OCI-LY1 (cell line): ENCODE data around the gene SDHAF3.

Experiments
- H2AFZ ChIP-seq: fragments of 200-600 bp; sonication (generic), shearing (Covaris generic); 2 replicates; pipeline ENCODE4 v1.6.0; 2014; ENCODE audit warnings: antibody characterized with exemption, mild to moderate bottlenecking, low read length
- H3F3A ChIP-seq: fragments of 200-600 bp; sonication (generic), shearing (Covaris generic); 2 replicates; pipeline ENCODE4 v1.6.0; 2014; ENCODE audit warnings: mild to moderate bottlenecking, antibody characterized with exemption, low read length, moderate library complexity; ENCODE audit not compliant: insufficient read depth
- H3K27ac ChIP-seq: fragments of 200-600 bp; sonication (generic); 2 replicates; pipeline ENCODE4 v1.5.1; 2014; ENCODE audit warnings: low read length, mixed run types, mild to moderate bottlenecking, low read depth; ENCODE audit not compliant: poor library complexity, severe bottlenecking
- H3K27me3 ChIP-seq: fragments of 200-600 bp; sonication (generic); 2 replicates; pipeline ENCODE4 v1.6.0; 2014; ENCODE audit warnings: antibody characterized with exemption, mild to moderate bottlenecking, low read length, moderate library complexity; ENCODE audit not compliant: insufficient read depth
- H3K36me3 ChIP-seq: fragments of 200-600 bp; sonication (generic); 2 replicates; pipeline ENCODE4 v1.6.1; 2014; ENCODE audit warnings: mild to moderate bottlenecking, antibody characterized with exemption, low read length, moderate library complexity, mixed read lengths; ENCODE audit not compliant: insufficient read depth
- H3K4me1 ChIP-seq: fragments of 200-600 bp; sonication (generic); 2 replicates; pipeline ENCODE4 v1.5.1; 2014; ENCODE audit warnings: mild to moderate bottlenecking, low read length, moderate library complexity; ENCODE audit not compliant: insufficient read depth, severe bottlenecking
- H3K4me2 ChIP-seq: fragments of 200-600 bp; sonication (generic), shearing (Covaris generic); 2 replicates; pipeline ENCODE4 v1.6.1; 2014; ENCODE audit warnings: low read length
- H3K4me3 ChIP-seq: fragments of 200-600 bp; sonication (generic); 2 replicates; pipeline ENCODE4 v1.5.1; 2014; ENCODE audit warnings: low read length, low read depth, mild to moderate bottlenecking, mixed read lengths; ENCODE audit not compliant: poor library complexity, severe bottlenecking
- H3K79me2 ChIP-seq: fragments of 200-600 bp; shearing (Covaris generic); 2 replicates; pipeline ENCODE4 v1.6.1; 2016; ENCODE audit warnings: mixed run types, low read length, mixed read lengths; ENCODE audit not compliant: insufficient read depth
- H3K9ac ChIP-seq: fragments of 200-600 bp; sonication (generic), shearing (Covaris generic); 2 replicates; pipeline ENCODE4 v1.6.1; 2014; ENCODE audit warnings: mild to moderate bottlenecking, low read length, mixed read lengths
- H3K9me2 ChIP-seq: fragments of 200-600 bp; sonication (generic), shearing (Covaris generic); 2 replicates; pipeline ENCODE4 v1.6.1; 2014; ENCODE audit warnings: low read depth, mild to moderate bottlenecking, low read length, mixed read lengths
- H3K9me3 ChIP-seq: fragments of 200-600 bp; shearing (Covaris generic); 2 replicates; pipeline ENCODE4 v1.6.1; 2014; ENCODE audit warnings: low read length, mixed read lengths
- H4K20me1 ChIP-seq: fragments of 200-600 bp; sonication (generic), shearing (Covaris generic); 2 replicates; pipeline ENCODE4 v1.6.0; 2016; ENCODE audit warnings: mild to moderate bottlenecking, low read length; ENCODE audit not compliant: insufficient read depth
- CTCF ChIP-seq: fragments of 200-600 bp; sonication (generic), shearing (Covaris generic); IDR thresholded peaks from 2 replicates; pipeline ENCODE4 v1.5.1; 2017; ENCODE audit warnings: mild to moderate bottlenecking, antibody characterized with exemption, low read length, moderate library complexity, mixed read lengths
- EZH2 ChIP-seq: fragments of 200-600 bp; sonication (generic), shearing (Covaris generic); IDR thresholded peaks from 2 replicates; pipeline ENCODE4 v1.8.0; 2017; ENCODE audit warnings: borderline replicate concordance, mixed run types, mild to moderate bottlenecking, antibody characterized with exemption, low read length, moderate library complexity, mixed read lengths

Gene SDHAF3

GRCh38 chr7:97104719-97105238 is 12.7 kb upstream of the SDHAF3 start:
- no peak overlapping the region for H3K4me2 ChIP-seq
- no peaks in the 10 kb centered on the region for H4K20me1 ChIP-seq

GRCh38 chr7:97107192-97107800 is 10.2 kb upstream of the SDHAF3 start:
- Histone ChIP-seq H3K36me3 (peaks cover 4% of the 10 kb centered on the region; the same call in 1 of the 2 replicates), H3K4me1 (no peaks in the 10 kb centered on the region), H4K20me1 (no peaks in the 10 kb centered on the region), H3K9me2 (no peaks in the 10 kb centered on the region), H3K4me3 (no peak overlapping the region), H3K9ac (no peak overlapping the region), H3K4me2 (no peak overlapping the region), H3K79me2 (no peaks in the 10 kb centered on the region), H2AFZ (no peak overlapping the region), H3K27me3 (peaks cover 10% of the 10 kb centered on the region; the same call in 1 of the 2 replicates), H3K27ac (no peak overlapping the region), H3F3A (no peaks in the 10 kb centered on the region), H3K9me3 (peaks cover 10% of the 10 kb centered on the region)
- no peak for TF ChIP-seq CTCF
- TF ChIP-seq EZH2: no peak

More at GRCh38 chr7:97104719-97105238, 12.7 kb upstream of the SDHAF3 start:
- H3K27me3 ChIP-seq: peaks cover 10% of the 10 kb centered on the region; the same call in 1 of the 2 replicates
- no peak overlapping the region for H3K27ac ChIP-seq
- no peaks in the 10 kb centered on the region for H3K79me2 ChIP-seq
- H3K9me2 ChIP-seq: no peaks in the 10 kb centered on the region
- H3K4me1 ChIP-seq: no peaks in the 10 kb centered on the region
- H3K36me3 ChIP-seq: peaks cover 4% of the 10 kb centered on the region; the same call in 1 of the 2 replicates
- TF ChIP-seq CTCF (peak; percentile 94), EZH2 (no peak)
- peaks cover 10% of the 10 kb centered on the region for H3K9me3 ChIP-seq
- no peak overlapping the region for H3K4me3 ChIP-seq
- no peaks in the 10 kb centered on the region for H3F3A ChIP-seq
- H2AFZ ChIP-seq: no peak overlapping the region
- no peak overlapping the region for H3K9ac ChIP-seq

DNA sequence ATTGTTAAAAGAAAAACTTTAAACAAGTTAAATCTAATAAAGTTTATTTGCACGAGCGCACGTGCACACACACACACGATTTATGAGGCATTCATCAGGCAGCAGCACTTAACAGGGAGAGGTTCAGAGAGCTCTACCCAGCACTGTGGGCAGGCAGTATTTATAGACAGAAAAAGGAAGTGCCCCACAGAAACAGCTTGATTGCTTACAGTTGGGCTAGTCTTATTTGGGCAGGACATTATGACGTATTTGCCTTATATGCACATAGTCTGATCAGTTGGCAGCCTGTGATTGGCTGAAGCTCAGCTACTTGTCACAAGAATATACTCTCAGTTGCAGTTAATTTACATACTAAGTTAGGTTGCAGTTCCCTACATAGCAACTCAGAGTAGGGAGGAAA is 1.2 kb upstream of the SDHAF3 start:
- Histone ChIP-seq H3K27ac (peak overlapping the region; percentile 89), H3K4me2 (peak overlapping the region; percentile 65; the same call in 1 of the 2 replicates)

More for the DNA sequence above, 1.2 kb upstream of the SDHAF3 start:
- H4K20me1 ChIP-seq: no peaks in the 10 kb centered on the region
- H3K4me3 ChIP-seq: peak overlapping the region; percentile 91
- no peaks in the 10 kb centered on the region for H3K27me3 ChIP-seq
- H2AFZ ChIP-seq: peak overlapping the region; percentile 12
- H3K9ac ChIP-seq: no peak overlapping the region
- 0 out of 2 replicates have a peak, but pooled peaks cover 4% of the 10 kb centered on the region for H3K9me3 ChIP-seq
- peaks cover 20% of the 10 kb centered on the region for H3K36me3 ChIP-seq
- no peaks in the 10 kb centered on the region for H3K9me2 ChIP-seq
- no peak for TF ChIP-seq CTCF
- TF ChIP-seq EZH2: no peak
- H3F3A ChIP-seq: no peaks in the 10 kb centered on the region
- peaks cover 33% of the 10 kb centered on the region for H3K4me1 ChIP-seq
- H3K79me2 ChIP-seq: peaks cover 35% of the 10 kb centered on the region
